ENCODE results near the gene TAC3.
"Not testable (repeated sequence)": the region's sequence is repeated elsewhere in the genome, so short reads cannot be mapped to it uniquely, and the experiment has no call there.

The TAC3 gene

DNA sequence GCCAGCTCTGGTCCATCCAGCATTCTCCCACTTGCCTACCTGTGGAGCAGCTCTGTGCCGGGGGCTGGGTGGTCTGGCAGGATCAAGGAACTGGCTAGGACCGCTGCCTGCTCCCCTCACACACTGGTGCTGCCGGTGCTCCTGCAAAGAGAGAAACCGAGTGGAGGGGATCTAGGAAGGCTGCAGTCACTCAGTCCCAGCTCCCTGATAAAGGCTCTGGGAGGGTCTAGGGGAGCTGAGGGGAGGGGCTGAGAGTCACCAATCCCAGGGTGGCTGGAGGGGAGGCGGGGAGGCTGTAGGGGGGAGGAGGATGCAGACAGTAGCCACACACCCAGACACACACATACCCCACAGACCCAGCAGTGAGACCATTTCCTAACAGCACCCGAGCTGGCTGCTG lies at the start of gene TAC3:
TAC3 (minus strand) TSS at position 182 of the 400 bp plus-strand sequence. CDS start 732 bp downstream, outside the sequence.
- no peaks in the 10 kb centered on the region for H3K27me3 ChIP-seq (ENCODE audit: insufficient read depth, low read depth, severe bottlenecking)
- TF ChIP-seq CTCF (IDR thresholded peaks at IDR 0.05; ENCODE audit: low read depth, low read length), result no peak
- H3K36me3 ChIP-seq, result no peaks in the 10 kb centered on the region
- no peak for DNase-seq
- no peak within 1 kb of the TSS for H3K4me3 ChIP-seq (ENCODE audit: low read depth, low read length)
- no peak within 1 kb of the TSS for H3K27ac ChIP-seq
- no peaks in the 10 kb centered on the region for H3K9me3 ChIP-seq (ENCODE audit: severe bottlenecking)

GRCh38 chr12:57063991-57064685 lies 47.8 kb upstream of the TAC3 start:
- H3K36me3 ChIP-seq, result peaks cover 71% of the 10 kb centered on the region
- TF ChIP-seq CTCF (IDR thresholded peaks at IDR 0.05; ENCODE audit: low read depth, low read length), result no peak
- no peak for DNase-seq
- H3K9me3 ChIP-seq (ENCODE audit: severe bottlenecking), result no peaks in the 10 kb centered on the region
- no peak overlapping the region for H3K4me3 ChIP-seq (ENCODE audit: low read depth, low read length)
- no peaks in the 10 kb centered on the region for H3K27me3 ChIP-seq (ENCODE audit: insufficient read depth, low read depth, severe bottlenecking)
- H3K27ac ChIP-seq, result no peak overlapping the region

- DNase-seq, result no peak
- Histone ChIP-seq H3K9me3 (ENCODE audit: severe bottlenecking) (no peaks in the 10 kb centered on the region), H3K27me3 (ENCODE audit: insufficient read depth, low read depth, severe bottlenecking) (no peaks in the 10 kb centered on the region), H3K36me3 (peaks cover 61% of the 10 kb centered on the region), H3K27ac (no peak overlapping the region), H3K4me3 (ENCODE audit: low read depth, low read length) (no peak overlapping the region)
- no peak for TF ChIP-seq CTCF (IDR thresholded peaks at IDR 0.05; ENCODE audit: low read depth, low read length)
These were observed 42.1 kb upstream of the TAC3 start for GRCh38 chr12:57058454-57058853.

GRCh38 chr12:57057067-57057751 lies 40.9 kb upstream of the TAC3 start:
- no peaks in the 10 kb centered on the region for H3K9me3 ChIP-seq (ENCODE audit: severe bottlenecking)
- TF ChIP-seq CTCF (IDR thresholded peaks at IDR 0.05; ENCODE audit: low read depth, low read length), result no peak
- no peak for DNase-seq
- H3K36me3 ChIP-seq, result peaks cover 51% of the 10 kb centered on the region
- H3K27ac ChIP-seq, result no peak overlapping the region
- H3K27me3 ChIP-seq (ENCODE audit: insufficient read depth, low read depth, severe bottlenecking), result no peaks in the 10 kb centered on the region
- H3K4me3 ChIP-seq (ENCODE audit: low read depth, low read length), result no peak overlapping the region

DNA sequence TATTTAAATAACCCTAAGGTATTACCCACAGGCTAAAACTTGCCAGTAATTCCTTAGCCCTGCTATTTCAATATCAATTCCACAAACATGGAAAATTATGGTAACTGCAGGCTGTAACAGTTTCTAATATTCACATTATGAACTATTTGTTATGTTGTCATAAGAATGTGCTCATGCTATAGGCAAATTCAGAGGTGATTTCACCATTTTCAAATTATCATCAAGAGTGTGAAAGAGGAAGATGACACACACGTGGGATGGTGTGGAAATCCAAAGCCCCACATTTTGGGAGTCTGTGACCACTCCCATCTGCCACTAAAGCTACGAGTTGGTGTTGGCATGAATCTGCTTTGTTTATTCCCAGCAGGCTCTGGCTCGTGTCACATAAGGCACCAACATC lies 39.5 kb upstream of the TAC3 start:
- H3K27ac ChIP-seq, result no peak overlapping the region

GRCh38 chr12:57053901-57054300 lies 37.6 kb upstream of the TAC3 start:
- peaks cover 24% of the 10 kb centered on the region for H3K36me3 ChIP-seq

More for the DNA sequence above, 39.5 kb upstream of the TAC3 start:
- Histone ChIP-seq H3K27me3 (ENCODE audit: insufficient read depth, low read depth, severe bottlenecking) (no peaks in the 10 kb centered on the region), H3K4me3 (ENCODE audit: low read depth, low read length) (no peak overlapping the region), H3K9me3 (ENCODE audit: severe bottlenecking) (no peaks in the 10 kb centered on the region), H3K36me3 (peaks cover 42% of the 10 kb centered on the region)
- no peak for TF ChIP-seq CTCF (IDR thresholded peaks at IDR 0.05; ENCODE audit: low read depth, low read length)
- no peak for DNase-seq

GRCh38 chr12:57053146-57053545 lies 36.8 kb upstream of the TAC3 start:
- not testable (repeated sequence) for DNase-seq; H3K27me3 ChIP-seq (ENCODE audit: insufficient read depth, low read depth, severe bottlenecking); H3K27ac ChIP-seq; H3K4me3 ChIP-seq (ENCODE audit: low read depth, low read length); H3K9me3 ChIP-seq (ENCODE audit: severe bottlenecking)
- H3K36me3 ChIP-seq, result peaks cover 16% of the 10 kb centered on the region

More at GRCh38 chr12:57053901-57054300, 37.6 kb upstream of the TAC3 start:
- not testable (repeated sequence) for H3K27me3 ChIP-seq (ENCODE audit: insufficient read depth, low read depth, severe bottlenecking); H3K27ac ChIP-seq; H3K9me3 ChIP-seq (ENCODE audit: severe bottlenecking); H3K4me3 ChIP-seq (ENCODE audit: low read depth, low read length); DNase-seq
